ENCODE results near the gene PRKCQ. TPM values are rescaled to one million over a fixed set of nuclear protein-coding genes. Genes with fewer than 3 reads are reported as not detected.
"Not testable (repeated sequence)": the region's sequence is repeated elsewhere in the genome, so short reads cannot be mapped to it uniquely, and the experiment has no call there.

Gene PRKCQ
- total RNA-seq, 2 experiments from 2014 or later, result 44.8 to 47.0 TPM

- POLR2A ChIA-PET, result no interaction called here
- CTCF ChIA-PET, result interaction anchor here (0.7 kb wide), 1 partner anchor 68 kb away, joined by 4 read pairs; no protein-coding TSS in a partner anchor
Observed at GRCh38 chr10:6490614-6491013, 89.5 kb downstream of the PRKCQ start.

- CTCF ChIA-PET, result interaction anchor here (0.6 to 0.7 kb wide), 3 partner anchors 33 to 120 kb away, joined by 3 to 5 read pairs (median 3); no protein-coding TSS in a partner anchor
- POLR2A ChIA-PET, result no interaction called here
Observed at GRCh38 chr10:6487920-6488319, 92.2 kb downstream of the PRKCQ start.

GRCh38 chr10:6486309-6486708 is 93.8 kb downstream of the PRKCQ start:
- ChIA-PET CTCF (interaction anchor here (1.2 kb wide), 1 partner anchor 182 kb away, joined by 3 read pairs; no protein-coding TSS in a partner anchor), POLR2A (no interaction called here)

GRCh38 chr10:6482737-6483357 is 97.2 kb downstream of the PRKCQ start:
- POLR2A ChIA-PET, result interaction anchor here (0.5 kb wide), 1 partner anchor 29 kb away, joined by 4 read pairs; no protein-coding TSS in a partner anchor
- CTCF ChIA-PET, result interaction anchor here (1.0 to 1.1 kb wide), 2 partner anchors 9 to 36 kb away, joined by 3 read pairs; no protein-coding TSS in a partner anchor

GRCh38 chr10:6478722-6479121 is 101.4 kb downstream of the PRKCQ start:
- POLR2A ChIA-PET, result interaction anchor here (0.5 kb wide), 1 partner anchor 87 kb away, joined by 3 read pairs; no protein-coding TSS in a partner anchor
- CTCF ChIA-PET, result no interaction called here

GRCh38 chr10:6476989-6477388 is 103.1 kb downstream of the PRKCQ start:
- CTCF ChIA-PET, result no interaction called here
- POLR2A ChIA-PET, result no interaction called here

GRCh38 chr10:6474871-6475270 is 105.2 kb downstream of the PRKCQ start:
- ChIA-PET POLR2A (no interaction called here), CTCF (interaction anchor here (1.2 to 1.6 kb wide), 2 partner anchors 103 to 193 kb away, joined by 3 read pairs; no protein-coding TSS in a partner anchor)

GRCh38 chr10:6473901-6474370 is 106.1 kb downstream of the PRKCQ start:
- CTCF ChIA-PET, result interaction anchor here (1.3 to 1.6 kb wide), 3 partner anchors 9 to 104 kb away, joined by 3 read pairs; no protein-coding TSS in a partner anchor
- POLR2A ChIA-PET, result interaction anchor here (0.9 kb wide), 1 partner anchor 56 kb away, joined by 3 read pairs; no protein-coding TSS in a partner anchor

- POLR2A ChIA-PET, result no interaction called here
- CTCF ChIA-PET, result interaction anchor here (1.2 to 1.6 kb wide), 4 partner anchors 9 to 197 kb away, joined by 3 to 5 read pairs (median 3); no protein-coding TSS in a partner anchor
Observed at GRCh38 chr10:6473430-6473829, 106.6 kb downstream of the PRKCQ start.

- CTCF ChIA-PET, result interaction anchor here (1.2 to 1.3 kb wide), 2 partner anchors 10 to 198 kb away, joined by 3 to 5 read pairs; no protein-coding TSS in a partner anchor
- POLR2A ChIA-PET, result not testable (repeated sequence)
Observed at GRCh38 chr10:6472710-6473005, 107.4 kb downstream of the PRKCQ start.

GRCh38 chr10:6470894-6471618 is 109.0 kb downstream of the PRKCQ start:
- ChIA-PET CTCF (interaction anchor here (0.7 kb wide), 1 partner anchor 174 kb away, joined by 4 read pairs; no protein-coding TSS in a partner anchor), POLR2A (interaction anchor here (0.7 kb wide), 1 partner anchor 32 kb away, joined by 5 read pairs; no protein-coding TSS in a partner anchor)

- ChIA-PET POLR2A (no interaction called here), CTCF (no interaction called here)
Observed at GRCh38 chr10:6469661-6470060, 110.4 kb downstream of the PRKCQ start.

- ChIA-PET CTCF (interaction anchor here (0.6 to 1.9 kb wide), 2 partner anchors 9 to 20 kb away, joined by 3 to 5 read pairs; no protein-coding TSS in a partner anchor), POLR2A (no interaction called here)
Observed at GRCh38 chr10:6465854-6466601, 114.0 kb downstream of the PRKCQ start.

- ChIA-PET CTCF (interaction anchor here (1.9 kb wide), 1 partner anchor 19 kb away, joined by 5 read pairs; no protein-coding TSS in a partner anchor), POLR2A (no interaction called here)
Observed at GRCh38 chr10:6465437-6465836, 114.6 kb downstream of the PRKCQ start.

GRCh38 chr10:6464862-6465430 is 115.1 kb downstream of the PRKCQ start:
- CTCF ChIA-PET, result interaction anchor here (1.9 kb wide), 1 partner anchor 19 kb away, joined by 5 read pairs; no protein-coding TSS in a partner anchor
- POLR2A ChIA-PET, result no interaction called here

- POLR2A ChIA-PET, result no interaction called here
Observed at GRCh38 chr10:6463366-6463765, 116.7 kb downstream of the PRKCQ start.

GRCh38 chr10:6461961-6462360 is 118.1 kb downstream of the PRKCQ start:
- CTCF ChIA-PET, result interaction anchor here (0.6 kb wide), 1 partner anchor 244 kb away, joined by 3 read pairs; no protein-coding TSS in a partner anchor
- POLR2A ChIA-PET, result no interaction called here

More at GRCh38 chr10:6463366-6463765, 116.7 kb downstream of the PRKCQ start:
- CTCF ChIA-PET, result interaction anchor here (0.7 to 1.2 kb wide), 2 partner anchors 11 to 56 kb away, joined by 3 read pairs; no protein-coding TSS in a partner anchor

- CTCF ChIA-PET, result interaction anchor here (0.6 kb wide), 1 partner anchor 231 kb away, joined by 3 read pairs; no protein-coding TSS in a partner anchor
- POLR2A ChIA-PET, result no interaction called here
Observed at GRCh38 chr10:6460861-6461409, 119.1 kb downstream of the PRKCQ start.

GRCh38 chr10:6458814-6459213 is 121.3 kb downstream of the PRKCQ start:
- ChIA-PET CTCF (no interaction called here), POLR2A (no interaction called here)

Data from activated CD8-positive, alpha-beta memory T cell treated with anti-CD3 and anti-CD28 coated beads for 36 hours (primary cell).